Activated CD8-positive, alpha-beta memory T cell treated with anti-CD3 and anti-CD28 coated beads for 48 hours (primary cell): ENCODE data around the gene CNN1.
"Not testable (repeated sequence)": the region's sequence is repeated elsewhere in the genome, so short reads cannot be mapped to it uniquely, and the experiment has no call there.

Experiments
- DNase-seq, 3 experiments: peaks; one replicate each; pipeline ENCODE4 v3.0.0-alpha.2; 2020; ENCODE audit warnings: low read depth in 2 of 3, low spot score in 2 of 3

The CNN1 gene

DNA sequence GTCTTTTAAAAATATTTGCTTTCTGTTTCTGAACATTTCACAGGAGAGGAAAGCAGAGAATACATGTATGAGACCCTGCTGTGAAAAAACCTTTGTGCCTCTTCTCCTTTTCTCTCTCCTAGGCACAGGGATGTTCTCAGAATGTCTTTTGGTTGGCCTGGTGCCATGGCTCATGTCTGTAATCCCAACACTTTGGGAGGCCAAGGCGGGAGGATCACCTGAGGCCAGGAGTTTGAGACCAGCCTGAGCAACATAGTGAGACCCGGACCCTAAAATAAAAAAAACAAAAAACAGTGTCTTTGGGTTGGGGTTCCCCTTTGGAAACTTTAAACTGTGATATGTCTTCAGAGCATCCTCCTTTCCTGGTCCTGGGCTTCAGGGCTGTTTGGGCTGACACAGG is 60.1 kb downstream of the CNN1 start:
- DNase-seq: no peak

DNA sequence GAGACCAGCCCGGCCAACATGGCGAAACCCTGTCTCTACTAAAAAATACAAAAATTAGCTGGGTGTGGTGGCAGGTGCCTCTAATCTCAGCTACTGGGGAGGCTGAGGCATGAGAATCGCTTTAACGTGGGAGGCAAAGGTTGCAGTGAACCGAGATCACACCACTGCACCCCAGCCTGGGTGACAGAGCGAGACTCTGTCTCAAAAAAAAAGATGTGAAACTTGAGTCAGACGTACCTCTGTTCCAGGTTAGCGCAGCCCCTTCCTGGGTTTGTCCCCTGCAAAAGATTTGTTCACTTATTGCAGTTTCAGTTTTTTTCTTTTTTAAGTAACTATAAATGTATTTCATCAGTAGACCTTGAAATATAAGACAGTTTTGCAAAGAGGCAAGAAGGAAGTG is 61.1 kb downstream of the CNN1 start:
- DNase-seq: not testable (repeated sequence)
